Measurements from ENCODE around the gene ABCD4.

DNA sequence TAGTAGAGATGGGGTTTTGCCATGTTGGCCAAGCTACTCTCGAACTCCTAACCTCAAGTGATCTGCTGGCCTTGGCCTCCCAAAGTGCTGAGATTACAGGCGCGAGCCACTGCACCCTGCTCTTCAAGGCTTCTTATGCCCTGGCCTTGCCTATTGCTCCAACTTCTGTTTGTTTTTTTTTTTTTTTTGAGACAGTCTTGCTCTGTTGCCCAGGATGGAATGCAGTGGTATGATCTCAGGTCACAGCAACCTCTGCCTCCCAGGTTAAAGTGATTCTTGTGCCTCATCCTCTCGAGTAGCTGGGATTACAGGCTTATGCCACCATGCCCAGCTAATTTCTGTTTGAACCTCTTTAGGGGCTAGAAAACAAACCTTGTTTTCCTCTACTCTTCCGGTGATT, 6.0 kb upstream of the ABCD4 start:
- TF ChIP-seq POLR2A (IDR thresholded peaks at IDR 0.05; ENCODE audit: low read length): no peak
- no peak for TF ChIP-seq GATA1 (IDR thresholded peaks at IDR 0.05; ENCODE audit: low read depth, low read length)

Data from erythroblast (primary cell).